Pancreas (tissue), 10 donors: ENCODE results near the gene PRKCE. TPM values are rescaled to one million over a fixed set of nuclear protein-coding genes. Genes with fewer than 3 reads are reported as not detected.

Experiments used
- ATAC-seq, 4 donors: fragments of 200-7000 bp; cut with Tn5 transposase; one replicate each; pipeline versions ENCODE4 v1.8.0 to v1.9.1; 2020; ENCODE audit warnings: mild to moderate bottlenecking in 4 of 4, moderate library complexity in 4 of 4
- DNase-seq, 6 donors: peaks; one replicate each; pipeline ENCODE4 v3.0.0-alpha.2; 2020
- FAIRE-seq: peaks from 2 replicates; lab custom pipeline; 2012; peaks lifted over from hg19 to GRCh38; lab: Jason Lieb, UNC
- H3K27ac ChIP-seq, 4 donors: fragments of 200-600 bp; sonication (generic); 1 replicate in 3 of 4; 2 replicates in 1 of 4; pipeline versions ENCODE4 v1.5.0 to v1.8.0; 2020
- H3K27me3 ChIP-seq, 4 donors: fragments of 200-600 bp; one replicate each; pipeline ENCODE4 v1.8.0; 2021
- H3K36me3 ChIP-seq, 3 donors: fragments of 200-600 bp; sonication (generic) in 1 of 3; one replicate each; pipeline versions ENCODE4 v1.5.0 to v1.8.0; 2020 to 2021
- H3K4me1 ChIP-seq, 3 donors: fragments of 200-600 bp; one replicate each; pipeline ENCODE4 v1.8.0; 2021
- H3K4me3 ChIP-seq, 4 donors: fragments of 200-600 bp; sonication (generic) in 2 of 4; one replicate each; pipeline versions ENCODE4 v1.5.0 to v1.8.0; 2020 to 2021
- H3K9me3 ChIP-seq, 4 donors: fragments of 200-600 bp; one replicate each; pipeline ENCODE4 v1.8.0; 2021
- CTCF ChIP-seq, 4 donors: fragments of 200-600 bp; sonication (generic) in 3 of 4; IDR thresholded peaks; one replicate each; pipeline versions ENCODE4 v1.5.0 to v1.8.0; 2021; ENCODE audit warnings: antibody characterized with exemption in 4 of 4
- WGBS, 2 donors: extraction: QIAGEN DNeasy Blood & Tissue Kit; methylation state at CpG; one replicate each; pipeline ENCODE4 v1.1.7; 2013; 5-methylcytosine and 5-hydroxymethylcytosine counted together
- intact Hi-C, 3 donors: fragments of 100-400 bp; cut with DNase I; formaldehyde crosslinking; loops; one replicate each; pipeline versions ENCODE4 v1.11.1 to v1.14.2; 2022
- polyA plus RNA-seq, 2 donors: library from polyadenylated mRNA; stranded (reverse); fragments of 200-250 nt; gene quantifications; one replicate each; pipeline ENCODE4 v1.2.3, GENCODE V29; 2013
- total RNA-seq, 6 donors: library from RNA; stranded (reverse); fragmentation: NEBNext Ultra II Directional in 4 of 6; extraction: Animal tissue kit (Norgen Biotek cat#: 25700) in 4 of 6; gene quantifications; one replicate each; pipeline versions ENCODE4 v1.2.1 to v1.2.4, GENCODE V29; 2021 to 2023
- donor health status: healthy with polysubstance abuse.
- donor health status: DM: no; HTN: no; CAD: no; lungs with moderate emphysema.
- donor health status: DM: no; HTN: no; CAD: no.
- donor health status: control.
- donor health status: control.
- donor health status: Bipolar disorder and iron deficiency.
- donor health status: DM: yes; HTN: yes; CAD: no.
- donor health status: DM: no; HTN: no; CAD: no.
- donor health status: DM: no; HTN: no; CAD: no.
- donor health status: DM: yes; HTN: yes; CAD: no.

The PRKCE gene
- total and polyA plus RNA-seq, 8 donors, result 4.0 to 19.4 (median 10.0) TPM

GRCh38 chr2:45643543-45644542 lies 7.6 kb upstream of the PRKCE start:
- H3K27ac ChIP-seq, result no peak overlapping the region
- peaks cover 0 to 3% (median 0%) of the 10 kb centered on the region in 3 donors for H3K4me1 ChIP-seq
- no peaks in the 10 kb centered on the region for H3K9me3 ChIP-seq
- WGBS, 2 donors, result 12% methylated on average over 49 of the region's 49 CpGs
- no peaks in the 10 kb centered on the region for H3K36me3 ChIP-seq
- DNase-seq (peak; percentile 46 to 95 (median 78)), ATAC-seq (peak; percentile 98 to 99 (median 99)), FAIRE-seq (no peak)
- H3K4me3 ChIP-seq, result peak overlapping the region; percentile 10 to 68 (median 28)
- intact Hi-C loops, result loop anchor here in 2 of 3 donors (5.0 to 10.0 kb wide), 2 partner anchors 131 to 293 kb away; no protein-coding TSS in a partner anchor
- no peaks in the 10 kb centered on the region for H3K27me3 ChIP-seq
- TF ChIP-seq CTCF (IDR thresholded peaks at IDR 0.05), result peak; percentile 94 to 99 (median 96)

GRCh38 chr2:45646289-45646688 lies 5.2 kb upstream of the PRKCE start:
- H3K4me3 ChIP-seq, result no peak overlapping the region
- 93 to 95% methylated on average over 2 of the region's 2 CpGs for WGBS, 2 donors
- no peak for TF ChIP-seq CTCF (IDR thresholded peaks at IDR 0.05)
- no peak overlapping the region for H3K27ac ChIP-seq
- H3K36me3 ChIP-seq, result no peaks in the 10 kb centered on the region
- no peak for FAIRE-seq
- H3K27me3 ChIP-seq, result no peaks in the 10 kb centered on the region
- H3K4me1 ChIP-seq, result peaks cover 0 to 3% (median 0%) of the 10 kb centered on the region in 3 donors
- intact Hi-C loops, result loop anchor here in 1 of 3 donors (5.0 to 10.0 kb wide), 2 partner anchors 129 to 286 kb away; no protein-coding TSS in a partner anchor
- no peaks in the 10 kb centered on the region for H3K9me3 ChIP-seq
- no peak for DNase-seq
- ATAC-seq, result no peak

DNA sequence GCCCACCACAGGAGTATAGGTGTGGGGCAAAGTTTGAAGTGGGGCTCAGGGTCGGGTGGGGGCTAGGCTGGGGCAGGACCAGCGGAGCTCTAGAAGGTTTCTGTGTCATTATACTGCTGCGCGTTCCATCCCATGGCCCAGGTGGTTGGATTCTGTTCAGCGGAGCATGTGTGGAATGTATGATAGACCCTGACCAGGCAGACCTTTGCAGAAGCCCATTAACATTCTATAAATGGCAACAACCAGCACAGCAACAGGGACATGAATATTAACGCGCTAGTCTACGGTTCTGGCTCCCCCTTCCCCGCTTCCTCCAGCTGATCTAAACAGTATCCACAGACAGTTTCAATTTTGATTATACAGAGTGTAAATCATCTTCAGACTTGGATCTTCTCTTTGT lies 4.1 kb upstream of the PRKCE start:
- no peaks in the 10 kb centered on the region for H3K27me3 ChIP-seq
- no peak for TF ChIP-seq CTCF (IDR thresholded peaks at IDR 0.05)
- WGBS, 2 donors, result 85 to 89% methylated on average over 9 of the region's 9 CpGs
- ATAC-seq (no peak), DNase-seq (no peak), FAIRE-seq (no peak)
- H3K4me1 ChIP-seq, result peaks cover 0 to 3% (median 0%) of the 10 kb centered on the region in 3 donors
- no peaks in the 10 kb centered on the region for H3K36me3 ChIP-seq
- intact Hi-C loops, result loop anchor here in 1 of 3 donors (5.0 to 10.0 kb wide), 2 partner anchors 127 to 285 kb away; no protein-coding TSS in a partner anchor
- H3K9me3 ChIP-seq, result no peaks in the 10 kb centered on the region
- no peak overlapping the region for H3K27ac ChIP-seq
- H3K4me3 ChIP-seq, result no peak overlapping the region

GRCh38 chr2:45647986-45648520 lies 3.4 kb upstream of the PRKCE start:
- H3K4me1 ChIP-seq, result peaks cover 0 to 3% (median 0%) of the 10 kb centered on the region in 3 donors
- ATAC-seq (no peak), FAIRE-seq (no peak), DNase-seq (no peak)
- no peaks in the 10 kb centered on the region for H3K9me3 ChIP-seq
- no peak overlapping the region for H3K27ac ChIP-seq
- 93 to 95% methylated on average over 3 of the region's 3 CpGs for WGBS, 2 donors
- H3K36me3 ChIP-seq, result no peaks in the 10 kb centered on the region
- no peak for TF ChIP-seq CTCF (IDR thresholded peaks at IDR 0.05)
- no peaks in the 10 kb centered on the region for H3K27me3 ChIP-seq
- intact Hi-C loops, result loop anchor here in 1 of 3 donors (5.0 to 10.0 kb wide), 2 partner anchors 127 to 284 kb away; no protein-coding TSS in a partner anchor
- no peak overlapping the region for H3K4me3 ChIP-seq
